Pancreas (tissue), 10 donors: ENCODE data around the gene ORC1. TPM values are rescaled to one million over a fixed set of nuclear protein-coding genes. Genes with fewer than 3 reads are reported as not detected.
A peak's percentile ranks its signal among the peaks of the same experiment; 100 is the strongest.

Experiments used
- ATAC-seq, 4 donors: fragments of 200-7000 bp; cut with Tn5 transposase; one replicate each; pipeline versions ENCODE4 v1.8.0 to v1.9.1; 2020; ENCODE audit warnings: mild to moderate bottlenecking in 4 of 4, moderate library complexity in 4 of 4
- DNase-seq, 6 donors: peaks; one replicate each; pipeline ENCODE4 v3.0.0-alpha.2; 2020
- FAIRE-seq: peaks from 2 replicates; lab custom pipeline; 2012; peaks lifted over from hg19 to GRCh38; lab: Jason Lieb, UNC
- H3K27ac ChIP-seq, 4 donors: fragments of 200-600 bp; sonication (generic); 1 replicate in 3 of 4; 2 replicates in 1 of 4; pipeline versions ENCODE4 v1.5.0 to v1.8.0; 2020
- H3K27me3 ChIP-seq, 4 donors: fragments of 200-600 bp; one replicate each; pipeline ENCODE4 v1.8.0; 2021
- H3K36me3 ChIP-seq, 3 donors: fragments of 200-600 bp; sonication (generic) in 1 of 3; one replicate each; pipeline versions ENCODE4 v1.5.0 to v1.8.0; 2020 to 2021
- H3K4me1 ChIP-seq, 3 donors: fragments of 200-600 bp; one replicate each; pipeline ENCODE4 v1.8.0; 2021
- H3K4me3 ChIP-seq, 4 donors: fragments of 200-600 bp; sonication (generic) in 2 of 4; one replicate each; pipeline versions ENCODE4 v1.5.0 to v1.8.0; 2020 to 2021
- H3K9me3 ChIP-seq, 4 donors: fragments of 200-600 bp; one replicate each; pipeline ENCODE4 v1.8.0; 2021
- CTCF ChIP-seq, 4 donors: fragments of 200-600 bp; sonication (generic) in 3 of 4; IDR thresholded peaks; one replicate each; pipeline versions ENCODE4 v1.5.0 to v1.8.0; 2021; ENCODE audit warnings: antibody characterized with exemption in 4 of 4
- WGBS, 2 donors: extraction: QIAGEN DNeasy Blood & Tissue Kit; methylation state at CpG; one replicate each; pipeline ENCODE4 v1.1.7; 2013; 5-methylcytosine and 5-hydroxymethylcytosine counted together
- intact Hi-C, 3 donors: fragments of 100-400 bp; cut with DNase I; formaldehyde crosslinking; loops; one replicate each; pipeline versions ENCODE4 v1.11.1 to v1.14.2; 2022
- polyA plus RNA-seq, 2 donors: library from polyadenylated mRNA; stranded (reverse); fragments of 200-250 nt; gene quantifications; one replicate each; pipeline ENCODE4 v1.2.3, GENCODE V29; 2013
- total RNA-seq, 6 donors: library from RNA; stranded (reverse); fragmentation: NEBNext Ultra II Directional in 4 of 6; extraction: Animal tissue kit (Norgen Biotek cat#: 25700) in 4 of 6; gene quantifications; one replicate each; pipeline versions ENCODE4 v1.2.1 to v1.2.4, GENCODE V29; 2021 to 2023
- donor health status: healthy with polysubstance abuse.
- donor health status: DM: no; HTN: no; CAD: no; lungs with moderate emphysema.
- donor health status: DM: no; HTN: no; CAD: no.
- donor health status: control.
- donor health status: control.
- donor health status: Bipolar disorder and iron deficiency.
- donor health status: DM: yes; HTN: yes; CAD: no.
- donor health status: DM: no; HTN: no; CAD: no.
- donor health status: DM: no; HTN: no; CAD: no.
- donor health status: DM: yes; HTN: yes; CAD: no.

ORC1 gene
- total and polyA plus RNA-seq, 8 donors = 0.09 to 0.68 (median 0.30) TPM

GRCh38 chr1:52365746-52366516, 38.3 kb downstream of the ORC1 start, which contains the start of gene CC2D1B:
Gene CC2D1B (minus strand): TSS chr1:52366205. CDS start chr1:52364620, 1,585 bp downstream.
- Histone ChIP-seq H3K4me3 (peak within 1 kb of the TSS; percentile 70 to 99 (median 89)), H3K9me3 (no peaks in the 10 kb centered on the region), H3K36me3 (peaks cover 0 to 14% (median 4%) of the 10 kb centered on the region in 3 donors), H3K27ac (peak within 1 kb of the TSS; percentile 85 to 92 (median 88)), H3K4me1 (peaks cover 0 to 10% (median 0%) of the 10 kb centered on the region in 3 donors), H3K27me3 (no peaks in the 10 kb centered on the region)
- 0 to 1% methylated on average over 78 to 92 of the region's 92 CpGs for WGBS, 2 donors
- FAIRE-seq (peak; percentile 80), ATAC-seq (peak; percentile 91 to 95 (median 92)), DNase-seq (peak; percentile 100)
- intact Hi-C loops = no loop called here
- peak in 1 of 4 donors; percentile 12 for TF ChIP-seq CTCF (IDR thresholded peaks at IDR 0.05)

- Histone ChIP-seq H3K9me3 (no peaks in the 10 kb centered on the region), H3K27me3 (no peaks in the 10 kb centered on the region), H3K27ac (peak overlapping the region; percentile 85 to 92 (median 88)), H3K36me3 (peaks cover 0 to 21% (median 11%) of the 10 kb centered on the region in 3 donors), H3K4me1 (peaks cover 0 to 10% (median 0%) of the 10 kb centered on the region in 3 donors), H3K4me3 (peak overlapping the region; percentile 70 to 99 (median 89))
- WGBS, 2 donors = 5 to 6% methylated on average over 21 to 22 of the region's 22 CpGs
- peak; percentile 1 to 20 (median 7) for ATAC-seq
- TF ChIP-seq CTCF (IDR thresholded peaks at IDR 0.05) = no peak
- intact Hi-C loops = no loop called here
- no peak for FAIRE-seq
- peak in 4 of 6 donors; percentile 34 to 58 (median 48) for DNase-seq
Observed at GRCh38 chr1:52365071-52365745, 39.0 kb downstream of the ORC1 start.

- no peak for TF ChIP-seq CTCF (IDR thresholded peaks at IDR 0.05)
- intact Hi-C loops = no loop called here
Observed at GRCh38 chr1:52364235-52364839, 39.9 kb downstream of the ORC1 start.

GRCh38 chr1:52360595-52360968, 43.6 kb downstream of the ORC1 start:
- Histone ChIP-seq H3K4me3 (no peak overlapping the region), H3K27me3 (no peaks in the 10 kb centered on the region), H3K27ac (no peak overlapping the region), H3K36me3 (peaks cover 18 to 67% (median 52%) of the 10 kb centered on the region in 3 donors), H3K4me1 (peaks cover 0 to 10% (median 0%) of the 10 kb centered on the region in 3 donors), H3K9me3 (no peaks in the 10 kb centered on the region)
- 96% methylated on average over 7 of the region's 7 CpGs for WGBS, 2 donors
- DNase-seq = no peak
- no peak for ATAC-seq
- TF ChIP-seq CTCF (IDR thresholded peaks at IDR 0.05) = no peak
- intact Hi-C loops = no loop called here
- no peak for FAIRE-seq

More at GRCh38 chr1:52364235-52364839, 39.9 kb downstream of the ORC1 start:
- H3K27me3 ChIP-seq = no peaks in the 10 kb centered on the region
- no peak overlapping the region for H3K27ac ChIP-seq
- no peaks in the 10 kb centered on the region for H3K9me3 ChIP-seq
- ATAC-seq (no peak), FAIRE-seq (no peak), DNase-seq (peak in 1 of 6 donors; percentile 33)
- H3K36me3 ChIP-seq = peaks cover 4 to 30% (median 19%) of the 10 kb centered on the region in 3 donors
- peak overlapping the region in 1 of 4 donors; percentile 95 for H3K4me3 ChIP-seq
- H3K4me1 ChIP-seq = peaks cover 0 to 10% (median 0%) of the 10 kb centered on the region in 3 donors
- 70 to 71% methylated on average over 5 of the region's 5 CpGs for WGBS, 2 donors
